ENCODE measurements around the gene RGS6.
"Not testable (repeated sequence)": the region's sequence is repeated elsewhere in the genome, so short reads cannot be mapped to it uniquely, and the experiment has no call there.

RGS6 gene

GRCh38 chr14:71932229-71932981 is at the start of gene RGS6:
TSS of gene RGS6 (plus strand) at chr14:71932429.
- no peak for DNase-seq (ENCODE audit: low read depth)

- no peak for DNase-seq (ENCODE audit: low read depth)
Measured at GRCh38 chr14:71883094-71883493, 49.1 kb upstream of the RGS6 start.

- no peak for DNase-seq (ENCODE audit: low read depth)
Measured at GRCh38 chr14:71885301-71885700, 46.9 kb upstream of the RGS6 start.

DNA sequence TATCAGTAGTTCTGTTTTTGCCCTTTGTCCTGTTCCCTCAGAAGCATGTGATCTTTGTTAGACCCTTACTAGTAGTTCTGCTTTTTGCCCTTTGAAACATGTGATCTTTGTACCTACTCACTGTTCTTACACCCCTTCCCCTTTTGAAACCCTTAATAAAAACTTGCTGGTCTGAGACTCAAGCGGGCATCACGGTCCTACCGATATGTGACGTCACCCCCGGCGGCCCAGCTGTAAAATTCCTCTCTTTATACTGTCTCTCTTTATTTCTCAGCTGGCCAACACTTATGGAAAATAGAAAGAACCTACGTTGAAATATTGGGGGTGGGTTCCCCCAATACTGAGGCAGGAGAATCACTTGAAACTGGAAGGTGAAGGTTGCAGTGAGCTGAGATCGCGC is 44.4 kb upstream of the RGS6 start:
- not testable (repeated sequence) for DNase-seq (ENCODE audit: low read depth)

- no peak for DNase-seq (ENCODE audit: low read depth)
Measured at GRCh38 chr14:71890541-71890940, 41.7 kb upstream of the RGS6 start.

DNA sequence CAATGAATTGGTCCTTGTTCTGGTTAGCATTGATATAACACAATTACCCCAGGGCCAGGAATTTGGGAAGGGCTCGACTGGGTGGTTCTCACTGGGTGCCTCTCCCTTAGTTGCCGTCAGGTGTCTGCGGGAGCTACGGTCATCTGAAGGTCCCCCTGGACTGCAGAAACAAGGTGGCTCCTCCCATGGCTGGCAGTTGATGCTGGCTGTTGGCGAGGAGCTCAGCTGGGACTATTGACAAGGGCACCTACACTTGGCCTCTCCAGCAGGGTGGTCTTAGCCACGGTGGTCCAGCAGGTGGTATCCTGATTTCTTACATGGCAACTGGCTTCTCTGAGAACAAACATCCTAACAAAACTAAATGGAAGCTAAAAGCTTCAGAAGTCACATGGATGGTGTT is 41.0 kb upstream of the RGS6 start:
- no peak for DNase-seq (ENCODE audit: low read depth)

- DNase-seq (ENCODE audit: low read depth): no peak
Measured at GRCh38 chr14:71891970-71892369, 40.3 kb upstream of the RGS6 start.

GRCh38 chr14:71905031-71905430 is 27.2 kb upstream of the RGS6 start:
- DNase-seq (ENCODE audit: low read depth): no peak

GRCh38 chr14:71905860-71906259 is 26.4 kb upstream of the RGS6 start:
- no peak for DNase-seq (ENCODE audit: low read depth)

DNA sequence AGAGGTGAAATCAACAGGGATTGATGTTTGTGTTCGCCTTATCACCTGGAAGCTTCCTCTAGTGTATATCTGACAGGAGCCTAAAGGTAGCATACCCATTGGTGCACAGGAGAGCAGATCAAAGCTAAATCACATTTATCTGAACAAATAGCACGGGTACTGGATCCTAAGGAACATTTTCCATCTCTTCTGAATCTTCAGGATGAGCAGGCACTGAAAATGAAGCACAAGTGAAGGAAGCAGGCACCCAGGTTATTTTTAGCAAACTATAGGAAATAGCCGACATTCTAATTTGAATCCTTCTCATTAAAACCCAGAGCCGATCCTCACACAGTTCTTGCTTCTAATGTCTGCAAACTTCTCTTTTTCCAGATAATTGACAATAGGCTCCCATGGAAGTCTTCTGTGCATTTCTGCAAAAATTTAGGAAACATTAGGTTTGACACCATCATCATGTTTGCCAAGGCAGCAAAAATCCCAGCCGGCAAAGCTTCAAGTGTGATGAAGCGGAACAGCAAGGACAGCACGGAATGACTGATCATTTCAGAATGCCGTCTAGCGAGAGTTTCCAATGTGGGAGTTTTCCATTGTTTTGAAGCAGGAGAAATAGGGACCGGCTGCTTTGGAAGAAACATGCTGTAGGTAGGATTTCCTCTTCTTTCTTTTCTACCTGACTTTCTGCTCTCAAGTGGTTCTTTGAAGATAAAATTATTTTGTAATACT is 24.3 kb upstream of the RGS6 start:
- no peak for DNase-seq (ENCODE audit: low read depth)

DNA sequence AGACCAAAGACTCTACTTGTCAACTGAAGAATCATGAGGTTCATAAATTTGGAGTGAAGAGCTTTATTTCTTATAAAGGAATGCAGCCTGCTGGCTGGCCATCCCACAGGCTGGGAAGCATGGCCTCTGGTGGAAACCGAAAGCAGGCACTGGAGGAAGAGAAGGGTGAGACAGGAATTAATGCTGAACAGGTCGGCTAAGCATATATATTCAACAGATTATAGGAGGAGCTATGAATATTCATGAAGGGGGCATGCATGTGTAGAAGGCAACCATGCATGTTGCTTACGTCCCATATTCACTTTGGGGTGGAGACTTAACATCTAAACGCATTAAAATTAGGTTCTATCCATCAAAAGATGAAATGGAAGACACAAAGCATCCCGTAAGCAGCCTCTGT is 20.6 kb upstream of the RGS6 start:
- DNase-seq (ENCODE audit: low read depth): no peak

DNA sequence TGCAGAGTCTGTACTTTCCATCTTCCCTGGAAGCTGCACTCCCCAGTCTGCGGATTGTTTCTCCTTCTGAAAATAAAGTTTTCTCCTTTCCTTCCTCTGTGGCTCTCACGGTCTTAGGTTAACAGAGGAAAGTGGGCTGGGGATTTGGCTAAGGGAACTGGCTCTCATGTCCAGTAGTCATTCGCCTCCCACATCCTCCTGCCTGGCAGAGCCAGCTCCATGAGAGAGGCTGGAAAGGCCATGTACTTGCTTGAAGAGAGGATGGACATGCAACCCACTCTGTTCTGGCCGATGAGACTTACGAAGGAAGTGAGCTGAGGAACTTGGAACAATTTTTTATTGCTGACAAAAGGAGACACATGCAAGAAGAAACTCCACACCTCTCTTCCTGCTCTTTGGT is 18.9 kb upstream of the RGS6 start:
- DNase-seq (ENCODE audit: low read depth): no peak

DNA sequence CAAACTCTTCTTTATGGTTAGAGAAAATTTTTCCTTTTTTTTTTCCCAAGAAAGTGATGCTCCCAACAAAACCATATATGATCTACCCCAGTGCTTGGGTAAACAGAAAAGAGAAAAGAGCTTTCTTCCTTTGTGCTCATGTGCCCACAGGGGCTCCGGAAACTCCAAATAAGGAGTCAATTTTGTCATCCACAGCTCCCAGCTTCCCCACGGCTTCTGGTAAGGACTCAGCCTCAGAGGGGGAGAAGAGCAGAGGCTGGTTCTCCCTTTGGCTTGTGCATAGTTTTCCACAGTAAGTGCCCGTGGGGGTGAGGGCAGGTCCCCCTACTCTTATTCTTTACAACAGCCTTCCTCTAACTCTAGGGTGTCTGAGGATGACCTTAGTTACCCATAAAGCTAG is 13.3 kb upstream of the RGS6 start:
- DNase-seq (ENCODE audit: low read depth): no peak

- no peak for DNase-seq (ENCODE audit: low read depth)
Measured at GRCh38 chr14:71923513-71923912, 8.7 kb upstream of the RGS6 start.

GRCh38 chr14:71931492-71932228 is 569 bp upstream of the RGS6 start:
- DNase-seq (ENCODE audit: low read depth): no peak

GRCh38 chr14:71933001-71933587 is 865 bp downstream of the RGS6 start:
- DNase-seq (ENCODE audit: low read depth): no peak

DNA sequence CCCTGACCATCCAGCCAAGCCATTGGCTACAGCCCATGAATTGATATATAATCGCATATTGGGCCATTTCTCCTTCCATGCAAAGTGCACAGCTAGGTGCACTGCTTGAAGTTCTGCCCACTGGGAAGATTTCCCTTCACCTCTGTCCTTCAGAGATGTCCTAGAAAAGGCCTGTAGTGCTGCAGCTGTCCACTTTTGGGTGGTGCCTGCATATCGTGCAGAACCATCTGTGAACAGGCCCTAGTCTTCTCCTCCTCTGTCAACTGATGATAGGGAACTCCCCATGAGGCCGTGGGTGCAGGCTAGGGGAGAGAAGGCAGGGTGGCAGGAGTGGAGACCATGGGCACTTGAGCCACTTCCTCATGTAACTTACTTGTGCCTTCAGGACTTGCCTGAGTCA is 6.0 kb downstream of the RGS6 start:
- not testable (repeated sequence) for DNase-seq (ENCODE audit: low read depth)

GRCh38 chr14:71939344-71939743 is 7.1 kb downstream of the RGS6 start:
- not testable (repeated sequence) for DNase-seq (ENCODE audit: low read depth)

GRCh38 chr14:71940500-71940899 is 8.3 kb downstream of the RGS6 start:
- not testable (repeated sequence) for DNase-seq (ENCODE audit: low read depth)

GRCh38 chr14:71941616-71942015 is 9.4 kb downstream of the RGS6 start:
- DNase-seq (ENCODE audit: low read depth): not testable (repeated sequence)

- no peak for DNase-seq (ENCODE audit: low read depth)
Measured at GRCh38 chr14:71942904-71943694, 10.9 kb downstream of the RGS6 start.

DNA sequence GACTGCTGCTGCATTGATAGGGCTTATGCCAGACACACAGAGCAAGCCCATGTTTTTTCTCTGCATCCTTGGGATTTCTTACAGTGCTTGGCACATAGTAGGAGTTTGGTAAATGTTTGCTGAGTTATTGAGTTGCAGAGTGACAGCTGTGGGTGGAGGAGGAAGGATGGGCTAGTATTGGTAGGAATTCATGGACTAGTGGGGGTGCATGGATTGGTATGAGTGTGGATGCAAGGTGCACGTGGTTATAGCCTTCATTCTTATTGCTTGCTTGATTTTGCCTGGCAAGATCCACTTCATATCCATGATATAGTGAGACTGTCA is 11.4 kb downstream of the RGS6 start:
- no peak for DNase-seq (ENCODE audit: low read depth)
